Immature natural killer cell (primary cell): ENCODE results near the gene PIK3C2G. TPM values are rescaled to one million over a fixed set of nuclear protein-coding genes. Genes with fewer than 3 reads are reported as not detected.
"Not testable (repeated sequence)": the region's sequence is repeated elsewhere in the genome, so short reads cannot be mapped to it uniquely, and the experiment has no call there.

Experiments used
- DNase-seq, 3 donors: peaks; one replicate each; pipeline ENCODE4 v3.0.0; 2022; ENCODE audit warnings: mixed read lengths in 1 of 3
- H3K27ac Mint-ChIP-seq, 6 donors: one replicate each; pipeline ENCODE4 v1.8.0; 2020; ENCODE audit warnings: mixed read lengths in 6 of 6, mild to moderate bottlenecking in 5 of 6, inconsistent platforms in 4 of 6, moderate library complexity in 3 of 6
- H3K27me3 Mint-ChIP-seq, 3 donors: one replicate each; pipeline ENCODE4 v1.8.0; 2020 to 2021; ENCODE audit warnings: low read depth in 3 of 3, mild to moderate bottlenecking in 3 of 3, mixed read lengths in 3 of 3, moderate library complexity in 3 of 3, inconsistent platforms in 1 of 3
- H3K36me3 Mint-ChIP-seq, 3 donors: one replicate each; pipeline ENCODE4 v1.8.0; 2020; ENCODE audit warnings: mixed read lengths in 3 of 3, inconsistent platforms in 2 of 3, mild to moderate bottlenecking in 2 of 3
- H3K4me1 Mint-ChIP-seq, 2 donors: one replicate each; pipeline ENCODE4 v1.8.0; 2020; ENCODE audit warnings: inconsistent platforms in 2 of 2, mild to moderate bottlenecking in 2 of 2, mixed read lengths in 2 of 2, moderate library complexity in 1 of 2
- H3K4me3 Mint-ChIP-seq, 5 donors: one replicate each; pipeline ENCODE4 v1.8.0; 2020; ENCODE audit warnings: mild to moderate bottlenecking in 5 of 5, mixed read lengths in 5 of 5, inconsistent platforms in 3 of 5, moderate library complexity in 3 of 5
- H3K9me3 Mint-ChIP-seq, 6 donors: one replicate each; pipeline ENCODE4 v1.8.0; 2020; ENCODE audit warnings: mild to moderate bottlenecking in 6 of 6, mixed read lengths in 6 of 6, inconsistent platforms in 4 of 6, moderate library complexity in 3 of 6
- polyA plus RNA-seq, 3 donors: library from polyadenylated mRNA; unstranded; fragments of 300-500 nt; fragmentation: Illumina TruSeq; gene quantifications; one replicate each; pipeline ENCODE4 v1.2.3, GENCODE V29; 2021

Gene PIK3C2G
- polyA plus RNA-seq, 3 donors from 2014 or later = not detected

DNA sequence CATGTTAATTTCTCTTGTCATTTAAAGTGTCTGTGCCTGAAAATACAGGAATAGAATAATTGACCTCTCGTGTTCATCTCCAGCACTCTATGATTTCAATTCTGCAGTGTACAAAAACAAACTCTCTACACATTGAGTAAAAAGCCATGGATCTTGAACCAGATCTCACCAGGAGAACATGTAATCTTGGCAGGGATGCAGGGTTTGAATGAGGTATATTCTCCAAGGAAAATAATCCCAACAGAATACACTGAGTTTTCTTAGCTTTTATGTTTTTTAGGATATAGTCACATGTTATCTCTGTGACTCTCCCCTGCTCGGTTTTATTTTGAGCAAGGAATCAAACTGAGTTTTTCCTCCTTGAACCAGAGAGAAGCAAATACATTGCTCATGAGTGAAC, 224.7 kb downstream of the PIK3C2G start:
- H3K4me3 Mint-ChIP-seq = no peak overlapping the region
- DNase-seq = no peak
- H3K9me3 Mint-ChIP-seq = peaks cover 6 to 49% (median 16%) of the 10 kb centered on the region in 6 donors
- no peak overlapping the region for H3K27ac Mint-ChIP-seq
- H3K27me3 Mint-ChIP-seq = no peaks in the 10 kb centered on the region
- no peaks in the 10 kb centered on the region for H3K4me1 Mint-ChIP-seq
- H3K36me3 Mint-ChIP-seq = peaks cover 0 to 5% (median 0%) of the 10 kb centered on the region in 3 donors

DNA sequence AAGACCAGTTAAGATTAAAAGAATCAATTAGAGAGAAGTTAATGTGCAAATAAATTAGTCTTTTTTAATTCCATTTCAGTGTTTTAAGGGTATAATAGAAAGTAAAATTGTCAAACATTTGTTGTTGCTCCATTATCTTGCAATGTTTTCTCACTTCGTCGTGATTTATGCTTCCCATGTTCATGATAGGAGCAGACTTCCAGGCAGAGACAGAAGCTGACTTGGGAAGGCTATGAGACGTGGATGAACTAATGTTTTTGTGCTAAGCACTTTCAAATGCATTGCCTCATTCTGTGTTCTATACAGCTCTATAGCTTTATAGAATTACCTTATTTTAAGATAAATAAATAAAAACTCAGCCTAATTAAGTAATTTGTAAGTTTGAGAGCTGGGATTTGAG, 226.2 kb downstream of the PIK3C2G start:
- H3K27me3 Mint-ChIP-seq = no peaks in the 10 kb centered on the region
- H3K4me1 Mint-ChIP-seq = no peaks in the 10 kb centered on the region
- peaks cover 0 to 5% (median 0%) of the 10 kb centered on the region in 3 donors for H3K36me3 Mint-ChIP-seq
- H3K4me3 Mint-ChIP-seq = no peak overlapping the region
- DNase-seq = no peak
- peaks cover 6 to 47% (median 14%) of the 10 kb centered on the region in 6 donors for H3K9me3 Mint-ChIP-seq
- H3K27ac Mint-ChIP-seq = no peak overlapping the region

DNA sequence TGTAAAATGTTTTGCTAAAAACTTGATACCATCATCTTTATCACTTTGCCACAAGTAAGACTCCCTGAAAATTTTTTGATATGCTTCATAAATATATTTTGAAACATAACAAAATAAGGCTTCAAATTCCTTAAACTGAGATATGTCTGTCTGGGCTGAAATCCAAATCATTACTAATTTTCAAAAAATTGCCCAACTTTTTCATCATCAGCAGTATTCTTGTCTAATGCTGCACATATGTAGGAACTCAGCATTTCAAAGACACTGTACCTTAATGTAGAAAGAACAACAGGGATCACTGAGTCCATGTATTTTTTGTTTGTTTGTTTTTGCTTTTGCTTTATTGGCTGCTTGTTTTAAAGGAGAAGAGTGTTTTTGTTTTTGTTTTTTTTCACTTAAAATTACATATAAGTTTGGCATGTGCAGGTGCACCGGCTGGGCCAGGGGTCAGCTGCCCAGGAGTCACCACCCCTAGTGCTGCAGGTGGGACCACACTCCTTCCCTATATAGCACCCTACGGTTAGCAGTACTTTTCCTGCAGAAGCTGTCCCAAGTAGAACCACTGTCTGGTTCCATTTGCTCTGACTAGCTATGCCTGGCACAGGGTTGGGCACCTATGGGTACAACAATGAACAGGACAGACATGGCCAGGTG, 231.2 kb downstream of the PIK3C2G start:
- Mint-ChIP-seq H3K27ac (no peak overlapping the region), H3K9me3 (peaks cover 3 to 30% (median 9%) of the 10 kb centered on the region in 6 donors), H3K4me3 (no peak overlapping the region), H3K4me1 (no peaks in the 10 kb centered on the region), H3K27me3 (no peaks in the 10 kb centered on the region), H3K36me3 (no peaks in the 10 kb centered on the region)
- DNase-seq = no peak

DNA sequence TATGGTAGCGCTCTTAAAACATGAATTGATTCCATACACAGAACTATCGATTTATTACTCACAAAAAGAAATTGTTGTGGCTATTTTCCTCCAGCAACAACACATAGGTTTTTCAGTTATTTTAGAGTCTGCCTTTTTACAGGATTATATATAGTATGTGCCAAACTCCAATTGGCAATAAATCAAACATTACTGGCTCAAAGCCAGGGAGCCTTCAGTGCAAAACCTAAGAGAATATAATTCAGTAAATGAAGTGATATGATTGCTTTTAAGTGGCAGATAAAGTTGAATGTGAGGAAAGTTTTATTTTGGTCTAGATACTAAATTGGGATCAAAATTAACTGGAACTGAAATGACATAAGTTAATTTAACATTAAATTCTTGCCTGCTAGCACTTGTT, 234.8 kb downstream of the PIK3C2G start:
- no peaks in the 10 kb centered on the region for H3K27me3 Mint-ChIP-seq
- H3K4me3 Mint-ChIP-seq = no peak overlapping the region

DNA sequence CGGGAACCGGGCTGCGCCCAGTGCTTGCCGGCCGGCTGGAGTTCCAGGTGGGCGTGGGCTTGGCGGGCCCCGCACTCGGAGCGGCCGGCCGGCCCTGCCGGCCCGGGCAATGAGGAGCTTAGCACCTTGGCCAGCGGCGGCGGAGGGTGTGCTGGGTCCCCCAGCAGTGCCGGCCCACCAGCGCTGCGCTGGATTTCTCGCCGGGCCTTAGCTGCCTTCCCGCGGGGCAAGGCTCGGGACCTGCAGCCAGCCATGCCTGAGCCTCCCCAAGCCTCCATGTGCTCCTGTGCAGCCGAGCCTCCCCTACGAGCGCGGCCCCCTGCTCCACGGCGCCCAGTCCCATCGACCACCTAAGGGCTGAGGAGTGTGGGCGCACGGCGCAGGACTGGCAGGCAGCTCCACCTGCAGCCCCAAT, 238.8 kb downstream of the PIK3C2G start:
- not testable (repeated sequence) for H3K27ac Mint-ChIP-seq, H3K4me3 Mint-ChIP-seq

More for the DNA sequence above, 234.8 kb downstream of the PIK3C2G start:
- no peak overlapping the region for H3K27ac Mint-ChIP-seq
- H3K9me3 Mint-ChIP-seq = peaks cover 0 to 22% (median 13%) of the 10 kb centered on the region in 6 donors
- no peak for DNase-seq
- no peaks in the 10 kb centered on the region for H3K36me3 Mint-ChIP-seq
- H3K4me1 Mint-ChIP-seq = no peaks in the 10 kb centered on the region

DNA sequence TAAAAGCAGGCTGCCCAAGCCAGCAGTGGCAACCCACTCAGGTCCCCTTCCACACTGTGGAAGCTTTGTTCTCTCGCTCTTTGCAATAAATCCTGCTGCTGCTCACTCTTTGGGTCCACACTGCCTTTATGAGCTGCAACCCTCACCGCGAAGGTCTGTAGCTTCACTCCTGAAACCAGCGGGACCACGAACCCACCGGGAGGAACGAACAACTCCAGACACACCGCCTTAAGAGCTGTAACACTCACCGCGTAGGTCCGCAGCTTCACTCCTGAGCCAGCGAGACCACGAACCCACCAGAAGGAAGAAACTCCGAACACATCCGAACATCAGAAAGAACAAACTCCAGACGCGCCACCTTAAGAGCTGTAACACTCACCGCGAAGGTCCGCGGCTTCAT, 239.4 kb downstream of the PIK3C2G start:
- DNase-seq, H3K27me3 Mint-ChIP-seq, H3K36me3 Mint-ChIP-seq, H3K4me3 Mint-ChIP-seq, H3K4me1 Mint-ChIP-seq, H3K27ac Mint-ChIP-seq: not testable (repeated sequence)
- H3K9me3 Mint-ChIP-seq = peaks cover 2 to 39% (median 15%) of the 10 kb centered on the region in 6 donors

More for the DNA sequence above, 238.8 kb downstream of the PIK3C2G start:
- peaks cover 2 to 33% (median 13%) of the 10 kb centered on the region in 6 donors for H3K9me3 Mint-ChIP-seq
- not testable (repeated sequence) for H3K27me3 Mint-ChIP-seq, H3K4me1 Mint-ChIP-seq, DNase-seq, H3K36me3 Mint-ChIP-seq

DNA sequence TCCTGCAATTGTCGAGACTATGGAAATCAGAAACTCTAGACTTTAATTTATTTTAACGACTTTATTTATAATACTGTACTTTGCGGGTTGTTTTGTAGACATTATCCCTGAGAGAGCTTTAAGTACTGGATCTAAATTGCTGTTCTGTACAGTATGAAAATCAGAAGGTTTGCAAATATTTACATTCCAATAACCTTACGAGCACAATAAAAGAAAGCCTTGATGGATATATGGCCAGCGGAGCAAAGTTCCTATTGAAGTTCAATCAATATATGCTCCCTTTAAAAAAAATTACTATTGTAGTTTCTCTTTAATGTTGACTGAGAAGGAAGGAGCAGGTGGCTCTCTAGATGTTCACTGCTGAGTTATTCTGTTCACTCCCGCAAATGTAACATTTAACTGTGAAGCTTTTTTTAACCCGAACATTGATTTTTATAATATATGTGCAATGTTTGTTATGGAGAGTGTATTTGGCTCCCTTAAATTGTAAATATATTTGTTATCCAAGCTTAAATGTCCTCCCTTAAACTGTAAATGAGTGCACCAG, 241.2 kb downstream of the PIK3C2G start:
- DNase-seq = no peak
- Mint-ChIP-seq H3K9me3 (peaks cover 2 to 47% (median 17%) of the 10 kb centered on the region in 6 donors), H3K27ac (no peak overlapping the region), H3K4me3 (no peak overlapping the region), H3K36me3 (no peaks in the 10 kb centered on the region), H3K4me1 (no peaks in the 10 kb centered on the region), H3K27me3 (no peaks in the 10 kb centered on the region)

DNA sequence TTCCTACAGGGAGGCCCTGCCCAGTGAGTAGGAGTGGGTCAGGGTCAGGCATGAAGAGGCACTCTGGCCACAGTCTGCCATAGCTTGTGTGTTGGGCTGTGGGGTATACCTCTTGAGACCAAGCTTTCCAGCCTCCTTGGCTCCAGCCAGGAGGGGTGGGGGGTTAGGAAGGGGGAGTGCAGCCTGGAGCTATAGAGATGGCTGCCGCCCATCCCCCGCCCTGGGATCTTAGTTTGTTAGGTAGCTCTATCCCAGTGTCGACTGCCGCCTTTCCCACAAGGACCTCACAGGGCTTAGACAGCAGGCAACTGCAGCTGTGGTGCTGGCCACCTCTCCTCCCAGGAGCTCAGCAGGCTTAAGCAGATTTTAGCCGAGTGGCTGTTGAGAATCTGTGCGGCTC, 260.1 kb downstream of the PIK3C2G start:
- Mint-ChIP-seq H3K4me1 (no peaks in the 10 kb centered on the region), H3K4me3 (no peak overlapping the region), H3K36me3 (peaks cover 0 to 6% (median 4%) of the 10 kb centered on the region in 3 donors), H3K27ac (no peak overlapping the region), H3K27me3 (peaks cover 0 to 2% (median 2%) of the 10 kb centered on the region in 3 donors), H3K9me3 (peaks cover 20 to 79% (median 55%) of the 10 kb centered on the region in 6 donors)
- no peak for DNase-seq

DNA sequence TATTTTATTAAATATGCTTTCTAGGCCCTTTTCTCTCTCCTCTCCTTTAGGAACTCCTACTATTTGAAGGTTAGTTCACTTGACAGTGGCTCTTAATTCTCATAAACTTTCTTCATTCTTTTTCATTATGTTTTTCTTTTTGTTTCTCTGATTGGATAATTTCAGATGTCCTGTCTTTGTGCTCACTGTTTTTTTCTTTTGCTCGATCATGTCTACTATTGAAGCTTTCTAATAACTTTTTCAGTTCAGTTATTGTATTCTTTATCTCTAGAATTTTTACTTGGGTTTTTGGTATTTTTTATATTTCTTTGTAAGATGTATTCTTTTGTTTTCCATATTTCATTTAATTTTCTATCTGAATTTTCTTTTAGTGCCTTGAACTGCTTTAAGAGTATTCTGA, 261.5 kb downstream of the PIK3C2G start:
- Mint-ChIP-seq H3K27me3 (peaks cover 0 to 2% (median 0%) of the 10 kb centered on the region in 3 donors), H3K4me1 (no peaks in the 10 kb centered on the region), H3K9me3 (peaks cover 14 to 79% (median 49%) of the 10 kb centered on the region in 6 donors), H3K36me3 (peaks cover 0 to 6% (median 4%) of the 10 kb centered on the region in 3 donors), H3K27ac (no peak overlapping the region), H3K4me3 (no peak overlapping the region)
- no peak for DNase-seq

DNA sequence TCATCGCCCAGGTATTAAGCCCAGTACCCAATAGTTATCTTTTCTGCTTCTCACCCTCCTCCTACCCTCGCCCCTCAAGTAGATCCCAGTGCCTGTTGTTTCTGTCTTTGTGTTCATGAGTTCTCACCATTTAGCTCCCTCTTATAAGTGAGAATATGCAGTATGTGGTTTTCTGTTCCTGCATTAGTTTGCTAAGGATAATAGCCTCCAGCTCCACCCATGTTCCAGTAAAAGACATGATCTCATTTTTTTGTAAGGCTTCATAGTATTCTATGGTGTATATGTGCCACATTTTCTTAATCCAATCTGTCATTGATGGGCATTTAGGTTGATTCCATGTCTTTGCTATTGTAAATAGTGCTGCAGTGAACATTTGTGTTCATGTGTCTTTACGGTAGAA, 281.2 kb downstream of the PIK3C2G start:
- H3K27me3 Mint-ChIP-seq, H3K27ac Mint-ChIP-seq, H3K4me3 Mint-ChIP-seq, H3K36me3 Mint-ChIP-seq, DNase-seq, H3K4me1 Mint-ChIP-seq: not testable (repeated sequence)
- peaks cover 7 to 41% (median 11%) of the 10 kb centered on the region in 6 donors for H3K9me3 Mint-ChIP-seq

DNA sequence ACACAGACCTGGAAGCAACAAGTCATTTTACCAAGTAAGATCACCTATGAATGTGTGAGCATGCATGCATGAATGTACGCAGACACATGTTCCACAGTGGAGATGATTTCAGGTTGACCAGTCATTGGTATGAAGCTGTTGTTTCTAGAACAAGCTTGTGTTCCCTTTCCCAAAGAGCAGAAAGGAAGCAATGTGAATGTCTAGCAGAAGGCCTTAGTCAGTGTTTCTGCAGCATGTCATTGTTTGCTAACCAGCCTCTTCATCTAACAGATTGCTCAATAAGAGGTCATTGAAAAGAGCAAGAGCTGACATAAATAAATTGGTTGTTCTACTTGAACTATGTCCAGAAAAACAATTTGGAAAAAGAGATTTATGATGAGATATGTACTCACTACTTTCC, 285.1 kb downstream of the PIK3C2G start:
- H3K9me3 Mint-ChIP-seq = peaks cover 10 to 54% (median 19%) of the 10 kb centered on the region in 6 donors
- H3K4me1 Mint-ChIP-seq = no peaks in the 10 kb centered on the region
- H3K27me3 Mint-ChIP-seq = peaks cover 0 to 2% (median 0%) of the 10 kb centered on the region in 3 donors
- H3K4me3 Mint-ChIP-seq = no peak overlapping the region
- DNase-seq = no peak
- no peaks in the 10 kb centered on the region for H3K36me3 Mint-ChIP-seq
- no peak overlapping the region for H3K27ac Mint-ChIP-seq

DNA sequence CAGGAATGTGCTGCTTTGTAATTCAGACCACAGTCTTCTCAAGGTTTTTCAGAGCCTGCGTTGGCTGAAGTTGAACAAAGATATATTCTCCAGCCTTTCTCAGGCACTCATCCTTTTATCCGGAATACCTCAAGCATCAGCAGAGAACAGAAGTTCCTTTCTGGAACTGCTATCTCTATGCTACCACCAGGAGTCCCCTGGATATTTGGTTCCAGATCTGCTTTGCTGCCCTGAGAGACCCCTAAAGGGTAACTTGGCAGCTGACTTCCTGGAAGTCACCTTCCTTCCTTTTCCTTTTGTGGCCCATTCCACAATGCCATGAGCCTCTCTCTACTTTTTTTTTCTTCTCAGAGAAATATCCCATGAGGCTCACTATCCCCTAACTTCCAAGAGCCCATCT, 288.3 kb downstream of the PIK3C2G start:
- Mint-ChIP-seq H3K27ac (no peak overlapping the region), H3K36me3 (no peaks in the 10 kb centered on the region), H3K27me3 (peaks cover 0 to 2% (median 0%) of the 10 kb centered on the region in 3 donors), H3K9me3 (peaks cover 0 to 38% (median 10%) of the 10 kb centered on the region in 6 donors), H3K4me3 (no peak overlapping the region), H3K4me1 (no peaks in the 10 kb centered on the region)
- no peak for DNase-seq

DNA sequence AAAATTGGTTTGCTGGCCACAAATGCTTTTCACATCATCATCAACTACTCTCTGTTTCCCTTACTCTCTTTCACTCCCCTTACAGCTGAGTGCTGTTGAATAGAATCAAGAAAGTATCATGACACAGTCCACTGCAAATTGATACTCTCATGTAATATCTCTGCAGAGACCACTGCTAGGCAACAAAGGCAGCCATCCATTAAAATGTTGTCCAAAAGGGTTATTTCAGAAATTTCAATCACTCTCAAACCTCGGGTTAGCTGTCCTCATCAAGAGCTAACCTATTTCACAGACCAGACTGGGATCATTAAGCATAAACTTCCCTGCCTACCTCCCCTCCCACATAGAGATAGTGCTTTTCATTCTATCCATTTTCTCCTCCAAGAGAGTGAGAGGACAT, 289.8 kb downstream of the PIK3C2G start:
- Mint-ChIP-seq H3K4me1 (no peaks in the 10 kb centered on the region), H3K27me3 (peaks cover 0 to 2% (median 0%) of the 10 kb centered on the region in 3 donors), H3K4me3 (no peak overlapping the region), H3K9me3 (peaks cover 0 to 33% (median 10%) of the 10 kb centered on the region in 6 donors), H3K27ac (no peak overlapping the region), H3K36me3 (no peaks in the 10 kb centered on the region)
- DNase-seq = no peak

DNA sequence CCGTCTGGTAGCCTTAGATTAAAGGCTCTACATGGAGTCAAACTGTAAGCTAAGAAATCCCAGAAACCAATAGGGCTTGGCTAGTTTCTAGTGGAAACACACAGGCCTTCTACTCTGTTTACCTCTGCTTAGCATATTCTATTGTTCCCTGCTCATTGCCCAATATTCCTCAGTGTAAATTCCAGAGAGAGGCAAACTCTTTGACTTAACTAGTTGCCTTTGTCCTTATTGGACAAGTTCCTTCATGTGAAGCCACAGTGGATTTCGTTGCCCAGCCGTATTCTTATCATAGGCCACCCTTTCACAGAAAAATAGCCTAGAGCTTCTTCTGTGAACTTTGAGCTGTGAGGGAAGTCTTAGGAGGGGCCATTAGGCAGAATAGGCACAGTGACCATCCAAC, 290.4 kb downstream of the PIK3C2G start:
- no peaks in the 10 kb centered on the region for H3K36me3 Mint-ChIP-seq
- H3K27ac Mint-ChIP-seq = no peak overlapping the region
- H3K4me3 Mint-ChIP-seq = no peak overlapping the region
- no peak for DNase-seq
- peaks cover 0 to 2% (median 0%) of the 10 kb centered on the region in 3 donors for H3K27me3 Mint-ChIP-seq
- peaks cover 0 to 29% (median 10%) of the 10 kb centered on the region in 6 donors for H3K9me3 Mint-ChIP-seq
- no peaks in the 10 kb centered on the region for H3K4me1 Mint-ChIP-seq
